GM18909 (cell line): ENCODE measurements around the gene IL13RA1.
"Not testable (repeated sequence)": the region's sequence is repeated elsewhere in the genome, so short reads cannot be mapped to it uniquely, and the experiment has no call there.

Experiments used
- ATAC-seq: cut with Tn5 transposase; IDR thresholded peaks from one replicate; pipeline ENCODE4 v1.9.1; 2021; ENCODE audit warnings: mild to moderate bottlenecking; ENCODE audit not compliant: unreplicated experiment, poor library complexity

Gene IL13RA1

GRCh38 chrX:118770133-118770760, 42.8 kb downstream of the IL13RA1 start:
- no peak for ATAC-seq

GRCh38 chrX:118772051-118772450, 44.6 kb downstream of the IL13RA1 start:
- ATAC-seq: no peak

- ATAC-seq: no peak
These were observed 46.4 kb downstream of the IL13RA1 start for GRCh38 chrX:118773782-118774181.

- no peak for ATAC-seq
These were observed 52.2 kb downstream of the IL13RA1 start for GRCh38 chrX:118779581-118779980.

- ATAC-seq: no peak
These were observed 53.1 kb downstream of the IL13RA1 start for GRCh38 chrX:118780509-118780908.

GRCh38 chrX:118780911-118781310, 53.5 kb downstream of the IL13RA1 start:
- no peak for ATAC-seq

- ATAC-seq: no peak
These were observed 68.3 kb downstream of the IL13RA1 start for GRCh38 chrX:118795528-118796280.

GRCh38 chrX:118802857-118803256, 75.5 kb downstream of the IL13RA1 start:
- no peak for ATAC-seq

GRCh38 chrX:118807151-118808017, 80.0 kb downstream of the IL13RA1 start:
- peak; percentile 46 for ATAC-seq

GRCh38 chrX:118817257-118817656, 89.9 kb downstream of the IL13RA1 start:
- not testable (repeated sequence) for ATAC-seq

GRCh38 chrX:118823263-118824172, 96.1 kb downstream of the IL13RA1 start, which contains the start of gene ZCCHC12:
Gene ZCCHC12 (plus strand): TSS chrX:118823824. CDS start chrX:118825245, 1,421 bp downstream.
- peak; percentile 41 for ATAC-seq

GRCh38 chrX:118824173-118824730, 96.8 kb downstream of the IL13RA1 start:
- no peak for ATAC-seq

GRCh38 chrX:118825227-118825626, 97.8 kb downstream of the IL13RA1 start:
- ATAC-seq: no peak

GRCh38 chrX:118839334-118839958, 112.0 kb downstream of the IL13RA1 start:
- ATAC-seq: peak; percentile 69
